Brain pericyte (primary cell): ENCODE data around the gene CAMKMT.

Source experiments
- DNase-seq: peaks from one replicate; pipeline ENCODE4 v3.0.0-alpha.2; 2012; ENCODE audit warnings: low read depth, low spot score

Gene CAMKMT

DNA sequence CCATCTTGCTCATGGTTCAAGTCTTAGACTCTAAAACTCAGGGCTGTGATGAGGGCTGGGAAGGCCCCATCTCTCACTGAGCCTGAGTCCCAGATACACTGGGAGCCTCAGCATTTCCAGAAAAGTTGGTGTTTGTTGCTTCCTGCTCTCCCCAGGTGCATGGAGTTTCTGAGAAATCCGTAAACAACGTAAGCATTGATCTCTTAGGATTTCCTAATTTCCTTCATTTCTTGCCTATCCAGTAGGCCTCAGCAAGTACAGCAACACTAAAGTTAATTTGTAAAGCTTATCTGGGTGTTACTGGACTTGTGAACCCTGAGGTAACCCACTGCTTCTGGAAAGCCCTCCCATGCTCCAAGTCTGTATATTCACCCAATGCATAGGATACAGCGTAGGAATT is 380.3 kb downstream of the CAMKMT start:
- no peak for DNase-seq

DNA sequence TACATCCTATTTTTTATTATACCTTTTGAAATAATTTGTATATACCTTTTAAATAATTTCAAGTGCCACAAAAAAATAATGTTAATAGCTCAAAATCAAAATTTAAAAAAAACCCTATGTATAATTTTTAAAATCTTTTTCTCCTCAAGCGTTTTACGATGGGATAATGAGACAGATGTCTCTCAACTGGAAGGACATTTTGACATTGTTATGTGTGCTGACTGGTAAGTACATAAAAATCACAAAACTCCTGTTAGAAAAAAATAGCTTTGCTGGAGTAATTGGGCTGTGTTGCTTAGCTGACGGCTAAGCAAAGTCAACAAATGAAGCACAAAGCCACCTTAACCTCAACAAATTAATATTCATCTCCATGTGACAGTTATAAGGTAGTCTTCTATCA is 381.7 kb downstream of the CAMKMT start:
- no peak for DNase-seq

DNA sequence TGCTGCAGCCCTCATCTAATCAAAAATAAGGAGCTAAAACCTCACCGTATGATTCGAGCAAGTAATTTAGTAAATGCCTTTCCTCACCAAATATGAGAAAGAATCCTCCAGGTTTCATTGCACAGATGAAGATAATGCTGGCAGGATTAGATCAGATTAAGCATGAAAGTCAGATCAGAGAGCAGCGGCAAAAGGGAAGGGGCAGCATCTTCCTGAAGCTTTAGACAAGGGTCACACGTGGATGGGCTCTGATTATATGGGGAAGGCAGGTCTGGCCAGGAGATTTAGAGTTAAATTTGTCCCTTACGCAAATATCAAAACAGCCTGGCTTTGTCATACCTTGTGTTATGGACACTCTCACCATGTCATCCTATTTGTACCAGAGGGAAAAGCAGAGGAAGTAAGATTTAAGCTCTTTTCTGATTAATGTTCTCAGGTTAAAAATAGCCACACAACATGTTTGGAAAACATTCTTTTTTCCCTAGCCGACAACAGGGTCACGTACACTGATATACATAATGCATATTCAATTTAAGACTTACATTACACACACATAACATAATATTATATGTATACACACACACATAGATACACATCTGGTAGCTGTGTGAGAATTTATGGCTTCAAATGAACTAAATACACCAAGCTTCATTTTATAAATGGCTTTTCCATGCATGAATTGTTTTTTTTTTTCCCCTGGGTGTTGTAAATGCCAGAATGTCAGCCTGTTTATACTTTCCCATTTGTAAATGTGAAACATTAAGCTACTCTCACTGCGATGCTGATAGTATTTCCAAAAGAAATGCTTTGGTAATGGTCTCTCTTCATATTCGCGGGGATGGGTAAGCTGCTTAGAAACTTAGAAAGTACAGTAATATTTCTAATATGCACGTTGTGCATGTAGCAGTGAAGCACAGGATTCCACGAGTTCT is 383.5 kb downstream of the CAMKMT start:
- DNase-seq: no peak

DNA sequence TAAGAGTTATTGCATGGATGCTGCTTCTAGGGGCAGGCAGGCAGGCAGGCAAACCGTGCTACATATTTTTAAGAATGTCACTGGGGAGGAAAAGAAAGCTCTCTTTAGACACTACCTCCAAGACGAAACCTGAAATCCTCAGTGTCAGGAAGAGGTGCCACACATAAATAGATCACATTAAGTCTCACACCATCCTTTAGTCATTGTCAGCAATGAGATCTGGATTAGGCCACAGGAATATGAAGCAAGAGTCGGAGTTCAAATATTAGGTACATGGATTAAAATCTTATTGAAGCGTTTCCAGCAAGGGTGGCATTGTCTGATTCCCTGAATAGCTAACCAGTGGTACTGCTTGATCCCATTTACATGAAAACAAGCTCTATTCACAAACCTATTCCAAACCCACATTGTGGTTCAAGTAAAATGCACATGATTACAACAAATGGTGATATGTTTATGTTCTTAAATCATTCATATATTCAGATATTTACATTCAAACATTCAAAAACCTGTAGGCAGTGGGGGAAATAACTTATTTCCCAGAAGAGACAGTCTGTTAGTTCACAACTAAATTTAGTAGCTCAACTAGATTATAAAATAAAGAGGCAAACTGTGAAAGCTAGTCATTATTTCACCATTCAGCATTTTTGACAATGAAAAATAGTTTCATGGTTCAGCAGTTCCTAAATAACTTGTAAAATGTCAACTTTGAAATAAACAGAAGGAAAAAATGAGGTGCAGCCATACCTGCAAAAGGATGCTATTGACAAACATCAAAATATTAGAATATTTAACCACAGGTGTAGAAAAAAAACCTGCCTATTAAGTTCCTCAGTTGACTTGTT is 384.4 kb downstream of the CAMKMT start:
- DNase-seq: no peak

DNA sequence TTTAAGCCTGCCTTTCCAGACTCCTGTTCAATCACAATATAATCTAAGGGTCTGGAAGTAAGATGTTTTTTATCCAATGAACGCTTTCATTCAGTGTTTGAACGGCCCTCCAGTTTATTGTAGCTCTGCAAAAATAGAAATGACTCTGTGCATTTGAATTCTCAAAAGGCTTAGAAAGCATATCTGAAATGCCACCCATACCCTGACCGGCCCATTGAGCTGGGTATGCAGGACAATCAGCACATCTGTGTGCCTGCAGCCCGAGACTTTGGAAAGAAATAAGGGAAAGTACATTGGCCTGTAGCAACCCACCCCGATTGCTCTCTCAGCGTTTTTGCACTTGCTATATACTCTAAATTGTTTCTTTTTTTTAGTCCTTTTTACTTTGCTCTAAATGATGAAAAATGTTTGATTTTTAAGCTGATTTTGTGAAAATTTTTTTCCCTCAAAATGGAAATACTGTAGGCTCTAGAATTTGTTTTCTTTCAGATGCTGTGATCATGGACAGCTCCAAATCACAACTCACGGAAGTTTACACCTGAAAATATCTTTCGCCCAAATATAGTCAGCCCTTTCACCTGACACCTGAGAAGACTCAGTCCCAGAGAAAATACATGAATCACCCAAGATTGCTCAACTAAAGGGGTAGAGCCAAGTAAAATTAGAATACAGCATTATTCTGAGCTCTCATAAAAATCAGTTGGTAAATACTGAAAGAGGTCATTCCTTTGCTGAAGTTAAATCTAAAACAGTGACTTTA is 385.3 kb downstream of the CAMKMT start:
- no peak for DNase-seq

DNA sequence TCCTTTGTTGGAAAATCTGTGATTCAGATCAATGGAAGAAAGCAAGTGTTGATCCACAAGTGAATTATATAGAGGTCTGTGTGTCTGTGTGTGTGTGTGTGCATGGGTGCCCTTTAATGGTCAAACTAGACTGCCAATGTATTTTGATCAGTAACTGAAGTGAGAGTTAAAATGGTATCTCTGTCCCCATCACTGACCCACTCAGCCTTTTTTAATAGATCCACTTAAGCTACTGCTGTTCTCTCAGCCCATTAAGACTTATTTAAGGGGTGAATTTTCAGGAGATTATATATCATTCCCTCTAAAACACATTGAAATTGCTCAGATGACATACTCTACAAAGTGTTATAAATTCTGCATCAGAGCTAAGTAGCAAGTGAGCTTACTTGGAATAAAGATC is 386.0 kb downstream of the CAMKMT start:
- DNase-seq: no peak

DNA sequence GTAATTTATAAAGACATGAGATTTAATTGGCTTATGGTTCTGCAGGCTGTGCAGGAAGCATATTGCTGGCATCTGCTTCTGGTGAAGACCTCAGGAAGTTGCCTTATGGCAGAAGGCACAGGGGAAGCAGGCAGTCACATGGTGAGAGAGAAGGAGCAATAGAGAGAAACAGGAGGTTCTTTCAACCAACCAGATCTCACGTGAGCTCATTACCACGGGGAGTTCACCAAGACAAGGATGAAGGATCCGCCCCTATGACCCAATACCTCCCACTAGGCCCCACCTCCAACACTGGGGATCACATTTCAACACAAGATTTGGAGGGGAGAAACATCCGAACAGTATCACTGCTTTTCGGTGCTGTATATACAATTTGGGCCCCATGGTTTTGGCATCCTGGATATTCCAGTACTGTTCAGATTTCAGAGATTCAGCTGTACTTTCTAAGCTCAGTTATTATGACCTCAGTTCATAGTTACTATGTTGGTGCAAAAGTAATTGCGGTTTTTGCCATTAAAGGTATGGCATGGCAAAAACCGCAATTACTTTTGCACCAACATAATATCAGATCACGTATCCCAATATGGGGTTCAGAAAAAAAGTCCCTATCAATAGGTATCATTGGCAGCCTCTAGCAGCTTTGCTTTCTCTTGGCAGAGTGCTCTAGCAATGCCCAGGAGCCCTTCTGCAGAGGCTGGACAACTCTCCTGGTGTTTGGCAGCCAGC is 390.2 kb downstream of the CAMKMT start:
- no peak for DNase-seq

DNA sequence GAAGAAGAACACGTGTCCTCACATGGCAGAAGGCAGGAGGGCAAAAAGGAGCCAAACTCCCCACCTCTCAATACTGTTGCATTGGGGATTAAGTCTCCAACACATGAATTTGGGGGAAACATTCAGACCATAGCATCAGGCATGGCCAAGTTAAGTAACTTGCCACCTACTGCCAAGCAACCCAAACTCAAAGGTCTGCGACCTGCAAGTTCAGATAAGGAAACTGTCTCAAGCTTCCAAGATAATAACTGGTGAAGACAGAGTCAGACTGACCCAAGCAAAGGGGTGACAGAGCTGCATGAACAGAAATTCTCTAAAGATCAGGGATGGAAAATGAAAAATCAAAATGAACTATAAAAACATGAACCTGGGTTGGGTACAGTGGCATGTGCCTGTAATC is 391.0 kb downstream of the CAMKMT start:
- DNase-seq: no peak

DNA sequence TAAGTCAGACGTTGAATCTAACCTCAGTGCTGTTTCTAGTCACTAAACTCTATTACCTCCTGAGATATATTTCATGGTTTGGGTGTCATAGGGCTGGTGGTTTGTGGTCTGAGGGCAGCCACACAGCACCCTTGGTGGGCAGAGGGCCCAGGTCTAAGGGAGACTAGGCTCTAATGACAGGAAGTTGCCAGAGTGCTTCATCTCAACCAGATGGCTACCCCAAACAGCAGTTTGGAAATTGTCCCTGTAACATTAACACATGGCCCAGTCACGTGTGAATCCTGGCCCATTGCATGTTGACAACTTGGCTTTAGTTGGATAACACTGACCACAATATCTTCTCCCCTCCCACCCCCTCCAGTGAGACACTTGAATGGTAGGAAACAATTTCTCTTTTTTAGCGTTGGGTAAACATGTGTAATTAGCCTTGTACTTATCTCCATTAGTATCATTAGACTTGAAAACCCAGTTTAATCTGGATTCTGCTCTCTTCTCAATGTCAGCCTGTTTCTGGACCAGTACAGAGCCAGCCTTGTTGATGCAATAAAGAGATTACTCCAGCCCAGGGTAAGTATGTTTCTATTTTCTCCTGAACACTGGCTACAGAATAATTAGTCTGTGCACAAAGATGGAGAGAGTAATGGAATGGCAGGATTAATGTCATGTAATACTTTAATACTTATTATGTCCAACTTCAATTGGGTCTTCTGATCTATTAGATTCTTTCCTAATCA is 392.0 kb downstream of the CAMKMT start:
- no peak for DNase-seq

DNA sequence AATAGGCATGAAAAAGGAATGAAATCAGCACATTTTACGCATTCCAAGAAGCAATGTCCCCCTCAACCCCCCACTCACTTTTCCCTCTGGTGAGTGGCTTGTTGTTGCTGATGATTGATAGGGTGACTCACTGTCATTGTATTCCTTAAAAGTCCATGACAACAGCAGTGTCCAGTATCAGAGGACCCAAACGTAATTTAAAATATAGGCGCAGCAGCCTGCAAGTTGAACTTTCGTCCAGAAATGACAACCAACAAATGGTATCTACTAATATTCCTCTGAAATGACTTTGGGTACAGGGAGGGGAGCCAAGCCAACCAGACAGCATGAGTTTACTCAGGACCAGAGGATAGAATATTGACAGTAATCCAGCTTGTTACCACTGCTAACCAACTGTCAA is 396.8 kb downstream of the CAMKMT start:
- DNase-seq: no peak

DNA sequence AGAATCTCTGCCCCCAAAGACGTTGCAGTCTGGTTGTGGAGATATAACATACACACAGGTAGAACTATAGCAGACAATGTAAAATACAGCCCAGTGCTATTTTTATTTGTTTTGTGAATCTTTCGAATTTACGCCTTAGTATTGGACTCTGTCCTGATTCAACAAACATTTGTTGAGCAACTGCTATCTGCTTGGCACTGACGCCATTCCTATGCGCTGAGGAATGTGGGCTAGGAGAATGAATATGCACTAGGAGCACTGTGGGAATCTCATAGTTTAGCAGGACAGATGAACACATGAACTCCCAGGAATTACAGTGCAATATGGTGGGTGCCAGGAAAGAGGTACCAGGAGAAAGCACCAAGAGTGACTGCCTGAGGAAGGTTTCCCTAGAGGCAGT is 398.1 kb downstream of the CAMKMT start:
- no peak for DNase-seq

DNA sequence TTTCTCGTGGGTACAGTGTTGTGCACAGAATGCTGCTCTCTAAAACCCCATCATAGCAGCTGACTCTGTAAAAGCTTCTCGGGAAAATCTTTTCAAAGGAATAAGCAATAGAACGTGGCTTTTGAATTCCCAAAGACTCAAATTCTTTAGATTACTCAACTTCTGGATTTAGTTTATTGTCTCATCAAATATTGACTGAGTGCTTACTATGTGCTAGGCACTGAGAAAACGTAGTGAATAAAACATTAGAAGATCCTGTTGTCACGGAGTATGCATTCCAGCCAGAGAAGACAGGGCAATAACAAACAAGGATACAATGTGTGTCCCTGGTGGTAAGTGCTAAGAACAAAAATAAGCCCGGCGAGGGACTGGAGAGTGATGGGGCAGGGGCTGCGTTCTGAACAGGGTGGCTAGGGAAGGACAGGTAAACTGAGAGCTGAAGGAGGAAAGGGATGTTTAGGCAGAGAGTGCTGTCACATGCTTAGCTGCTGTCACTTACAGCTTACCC is 401.6 kb downstream of the CAMKMT start:
- no peak for DNase-seq

DNA sequence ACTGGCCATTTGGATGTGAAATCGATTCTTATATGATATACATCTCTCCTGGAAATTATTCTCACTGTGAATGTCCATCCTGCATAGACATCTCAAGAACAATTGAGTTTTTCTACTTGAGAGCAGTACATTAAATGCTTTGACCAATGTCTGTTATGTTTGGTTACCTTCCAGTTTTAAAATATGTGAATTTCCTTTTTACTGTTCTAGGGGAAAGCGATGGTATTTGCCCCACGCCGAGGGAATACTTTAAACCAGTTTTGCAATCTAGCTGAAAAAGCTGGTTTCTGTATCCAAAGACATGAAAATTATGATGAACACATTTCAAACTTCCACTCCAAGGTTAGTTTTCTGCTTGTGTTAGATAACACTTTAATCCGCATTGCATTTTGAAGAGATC is 404.5 kb downstream of the CAMKMT start:
- no peak for DNase-seq

DNA sequence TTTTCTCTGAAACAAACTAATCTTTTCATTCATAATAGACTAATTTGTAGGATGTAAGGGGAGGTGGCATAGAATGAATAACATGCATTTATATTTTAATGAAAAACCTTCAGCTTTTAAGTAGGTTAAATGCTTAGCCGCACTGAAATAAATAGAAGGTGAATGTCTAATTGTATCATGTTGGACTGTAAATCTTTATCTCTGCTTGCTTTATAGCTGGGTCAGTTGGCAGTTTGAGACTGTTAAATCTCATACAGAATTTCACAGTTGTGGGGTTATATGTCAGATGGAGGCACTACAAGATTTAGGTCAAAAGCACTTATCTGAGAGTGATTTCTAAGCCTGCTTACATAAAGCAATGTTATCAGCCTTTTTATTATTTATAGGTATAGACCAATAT is 405.0 kb downstream of the CAMKMT start:
- no peak for DNase-seq

DNA sequence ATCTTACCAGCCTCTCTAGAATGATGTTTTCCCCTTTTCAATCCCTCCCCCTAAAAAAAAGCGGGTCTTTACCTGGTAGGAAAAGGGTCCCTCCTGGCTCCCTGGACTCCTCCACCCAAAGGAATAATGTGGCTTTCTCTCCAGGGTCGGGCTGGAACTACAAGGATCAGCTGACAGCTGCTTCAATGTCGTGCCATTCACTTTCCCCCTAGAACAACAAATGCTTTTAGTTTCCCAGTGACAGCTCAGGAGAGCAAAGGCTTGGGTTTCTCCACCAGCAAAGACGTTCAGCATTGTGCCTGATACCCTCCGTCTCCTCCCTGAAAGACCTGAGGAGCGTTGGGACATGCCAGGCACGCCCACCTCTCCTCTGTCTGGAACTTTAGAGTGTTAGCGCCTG is 405.9 kb downstream of the CAMKMT start:
- no peak for DNase-seq

DNA sequence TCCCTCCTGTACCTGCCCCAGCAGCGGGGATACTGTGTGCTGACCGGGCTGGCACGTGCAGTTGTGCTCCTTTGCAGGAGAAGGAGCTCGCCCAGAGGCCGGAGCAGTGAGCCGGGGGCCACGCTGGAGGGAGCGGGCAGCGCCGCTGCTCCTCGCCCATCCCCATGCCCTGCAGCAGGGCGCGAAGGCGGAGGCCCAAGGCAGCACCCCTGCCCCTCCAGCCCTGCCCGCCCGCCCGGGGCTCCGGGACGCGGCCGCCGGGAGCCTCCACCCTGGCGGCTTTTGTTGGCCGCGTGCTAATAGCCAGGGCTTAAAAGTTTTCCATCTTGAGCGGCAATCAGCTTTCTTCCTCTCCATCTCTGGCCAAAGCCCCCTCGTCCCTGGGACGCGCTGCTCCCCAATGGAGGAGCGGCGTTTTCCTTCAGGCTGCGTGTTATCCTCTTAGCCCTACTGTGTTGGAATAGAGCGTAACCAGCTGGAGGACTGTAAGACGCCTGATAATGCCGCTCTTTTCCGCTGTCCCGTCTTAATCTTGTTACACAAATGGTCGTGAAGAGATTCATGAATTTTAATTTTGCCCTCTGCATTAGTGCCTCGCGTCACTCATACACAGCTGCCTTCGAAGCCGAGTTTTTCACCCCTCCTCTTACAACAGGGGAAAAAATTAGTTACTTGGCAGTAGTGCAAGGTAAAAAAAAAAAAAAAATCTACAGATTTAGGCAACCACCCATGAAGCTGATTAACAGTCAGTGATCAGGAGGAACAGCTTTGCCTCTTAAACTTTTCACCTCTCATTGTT is 406.9 kb downstream of the CAMKMT start:
- DNase-seq: no peak

DNA sequence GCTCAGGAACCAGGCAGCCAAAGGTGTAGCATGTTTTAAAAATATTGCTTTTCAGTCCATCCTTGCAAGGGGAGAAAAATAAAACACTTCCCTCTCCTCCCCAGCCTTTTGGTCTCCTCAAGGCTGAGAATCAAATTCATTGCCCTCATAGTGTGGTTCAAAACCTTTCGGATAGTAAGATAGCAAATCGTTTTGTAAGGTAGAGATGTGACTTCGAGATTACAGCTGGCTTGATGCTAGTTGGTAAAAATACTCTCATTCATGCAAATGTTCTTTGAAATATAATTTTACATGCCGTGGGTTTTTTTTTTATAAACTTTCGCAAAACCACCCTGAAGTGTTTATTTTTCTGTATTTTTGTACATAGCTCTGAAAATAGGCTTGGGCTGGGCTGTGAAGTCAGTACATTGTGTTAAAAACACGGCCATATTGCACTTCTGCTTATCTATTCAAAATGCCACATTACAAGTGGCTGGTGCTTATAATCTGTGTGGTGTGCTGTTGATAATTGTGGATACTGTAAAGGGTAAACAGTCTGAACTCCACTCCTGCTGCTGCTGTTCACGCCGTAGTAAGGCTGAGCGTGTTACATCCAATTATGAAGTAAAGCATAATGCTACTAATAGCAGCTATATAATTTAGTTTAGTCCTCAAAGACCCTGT is 407.7 kb downstream of the CAMKMT start:
- DNase-seq: no peak

DNA sequence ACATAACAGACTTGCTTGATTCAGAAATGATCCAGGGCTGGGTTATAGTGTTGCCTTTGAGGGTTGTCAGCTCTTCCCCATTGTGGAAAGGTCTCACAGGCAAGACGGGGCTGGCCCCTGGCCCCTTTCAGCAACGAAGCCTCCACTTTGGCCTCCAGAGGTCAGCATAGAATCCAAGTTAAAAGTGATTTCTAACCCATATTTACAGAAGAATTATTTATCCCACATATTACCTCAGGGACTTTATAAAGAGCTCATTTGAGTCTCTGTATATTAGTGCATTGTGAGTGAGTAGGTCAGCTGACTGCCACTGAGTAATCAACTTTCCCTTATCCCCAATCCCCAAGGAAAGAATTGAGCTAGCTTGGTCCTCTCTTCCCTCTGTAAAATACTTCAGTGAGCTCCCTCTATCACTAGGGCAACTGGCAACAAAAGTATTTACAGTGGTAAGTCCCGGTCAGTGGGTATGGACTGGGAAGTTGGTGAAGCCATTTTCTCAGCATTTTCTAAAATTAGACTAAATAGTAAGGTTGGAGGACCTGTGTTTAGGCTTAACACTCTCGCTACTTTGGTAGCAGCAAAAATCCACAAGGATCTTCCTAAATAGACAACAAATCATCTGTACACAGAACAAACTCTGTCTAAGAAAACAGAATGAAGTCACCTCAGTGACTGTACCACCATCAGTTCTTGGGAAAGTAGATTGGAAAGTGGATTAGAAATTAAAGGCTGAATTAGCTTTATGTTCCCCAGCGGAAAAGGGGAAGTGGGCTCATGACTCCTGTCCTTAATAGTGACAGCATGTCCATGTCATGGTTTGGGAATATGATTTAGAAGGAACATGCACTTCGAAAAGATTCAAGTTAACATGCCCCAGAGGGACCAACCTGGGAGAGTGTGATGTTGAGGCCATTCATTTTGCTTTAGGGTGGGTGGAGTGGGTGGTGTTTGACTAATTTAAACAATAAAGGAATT is 408.8 kb downstream of the CAMKMT start:
- DNase-seq: no peak
